Mesothelial cell of epicardium (in vitro differentiated cells): ENCODE results near the gene CFAP92. TPM values are rescaled to one million over a fixed set of nuclear protein-coding genes. Genes with fewer than 3 reads are reported as not detected.
A peak's percentile ranks its signal among the peaks of the same experiment; 100 is the strongest.

Source experiments
- DNase-seq, 2 experiments: peaks; one replicate each; pipeline ENCODE4 v3.0.0; 2021; ENCODE audit warnings: low spot score in 2 of 2; ENCODE audit not compliant: unreplicated experiment in 2 of 2
- H3K27ac Mint-ChIP-seq: 2 replicates; pipeline ENCODE4 v1.8.0; 2021; ENCODE audit warnings: mixed read lengths
- H3K27me3 Mint-ChIP-seq: 2 replicates; pipeline ENCODE4 v1.8.0; 2021; ENCODE audit warnings: low read depth, mixed read lengths
- H3K36me3 Mint-ChIP-seq: 2 replicates; pipeline ENCODE4 v1.8.0; 2021; ENCODE audit warnings: mixed read lengths
- H3K4me1 Mint-ChIP-seq: 2 replicates; pipeline ENCODE4 v1.8.0; 2021; ENCODE audit warnings: mixed read lengths
- H3K4me3 Mint-ChIP-seq: 2 replicates; pipeline ENCODE4 v1.8.0; 2021; ENCODE audit warnings: mild to moderate bottlenecking, moderate library complexity, mixed read lengths
- H3K9me3 Mint-ChIP-seq: 2 replicates; pipeline ENCODE4 v1.8.0; 2021; ENCODE audit warnings: mixed read lengths
- CTCF ChIP-seq: fragments of 200-600 bp; sonication (generic); IDR thresholded peaks from one replicate; pipeline ENCODE4 v1.5.0; 2021; ENCODE audit warnings: antibody characterized with exemption; ENCODE audit not compliant: unreplicated experiment
- total RNA-seq: library from RNA; stranded (reverse); gene quantifications from 3 replicates; pipeline ENCODE4 v1.2.1, GENCODE V29; 2021

The CFAP92 gene
- total RNA-seq, 1 donor from 2014 or later = 0.76 TPM

DNA sequence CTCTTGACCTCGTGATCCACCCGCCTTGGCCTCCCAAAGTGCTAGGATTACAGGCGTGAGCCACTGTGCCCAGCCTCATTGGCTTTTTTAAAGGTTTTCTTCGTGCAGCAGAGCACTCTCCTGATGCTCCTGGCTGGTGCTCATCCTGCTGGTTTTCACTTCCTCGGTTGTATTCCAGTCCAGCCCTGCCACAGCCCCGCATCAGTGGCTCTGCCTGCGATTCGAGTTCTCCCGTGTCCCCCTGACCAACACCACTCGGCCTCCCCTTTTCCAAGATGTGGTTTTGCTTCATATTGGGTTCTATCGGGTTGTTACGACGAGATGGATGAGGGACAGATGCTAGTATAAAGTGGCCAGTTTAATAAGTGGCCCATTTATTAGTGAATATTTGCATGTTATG, 35.0 kb upstream of the CFAP92 start:
- peaks cover 30% of the 10 kb centered on the region for H3K27me3 Mint-ChIP-seq
- H3K36me3 Mint-ChIP-seq = no peaks in the 10 kb centered on the region
- peaks cover 3% of the 10 kb centered on the region for H3K9me3 Mint-ChIP-seq

DNA sequence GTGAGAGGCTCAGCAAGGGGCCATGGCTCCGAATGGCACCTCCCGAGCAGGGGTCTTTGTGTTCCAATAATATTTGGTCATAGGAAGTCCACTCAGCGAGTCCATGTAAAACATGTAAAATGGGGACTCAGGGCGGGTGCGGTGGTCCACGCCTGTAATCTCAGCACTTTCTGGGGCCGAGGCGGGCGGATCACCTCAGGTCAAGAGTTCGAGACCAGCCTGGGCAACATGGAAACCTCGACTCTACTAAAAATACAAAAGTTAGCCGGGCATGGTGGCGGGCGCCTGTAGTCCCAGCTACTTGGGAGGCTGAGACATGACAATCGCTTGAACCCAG, 33.6 kb upstream of the CFAP92 start:
- no peak overlapping the region for H3K4me3 Mint-ChIP-seq
- H3K9me3 Mint-ChIP-seq = peaks cover 3% of the 10 kb centered on the region
- DNase-seq = no peak
- no peak for TF ChIP-seq CTCF
- peaks cover 6% of the 10 kb centered on the region for H3K4me1 Mint-ChIP-seq
- H3K36me3 Mint-ChIP-seq = no peaks in the 10 kb centered on the region
- no peak overlapping the region for H3K27ac Mint-ChIP-seq
- H3K27me3 Mint-ChIP-seq = peaks cover 31% of the 10 kb centered on the region

More for the DNA sequence above, 35.0 kb upstream of the CFAP92 start:
- Mint-ChIP-seq H3K4me3 (no peak overlapping the region), H3K4me1 (peaks cover 6% of the 10 kb centered on the region), H3K27ac (no peak overlapping the region)
- no peak for TF ChIP-seq CTCF
- no peak for DNase-seq

DNA sequence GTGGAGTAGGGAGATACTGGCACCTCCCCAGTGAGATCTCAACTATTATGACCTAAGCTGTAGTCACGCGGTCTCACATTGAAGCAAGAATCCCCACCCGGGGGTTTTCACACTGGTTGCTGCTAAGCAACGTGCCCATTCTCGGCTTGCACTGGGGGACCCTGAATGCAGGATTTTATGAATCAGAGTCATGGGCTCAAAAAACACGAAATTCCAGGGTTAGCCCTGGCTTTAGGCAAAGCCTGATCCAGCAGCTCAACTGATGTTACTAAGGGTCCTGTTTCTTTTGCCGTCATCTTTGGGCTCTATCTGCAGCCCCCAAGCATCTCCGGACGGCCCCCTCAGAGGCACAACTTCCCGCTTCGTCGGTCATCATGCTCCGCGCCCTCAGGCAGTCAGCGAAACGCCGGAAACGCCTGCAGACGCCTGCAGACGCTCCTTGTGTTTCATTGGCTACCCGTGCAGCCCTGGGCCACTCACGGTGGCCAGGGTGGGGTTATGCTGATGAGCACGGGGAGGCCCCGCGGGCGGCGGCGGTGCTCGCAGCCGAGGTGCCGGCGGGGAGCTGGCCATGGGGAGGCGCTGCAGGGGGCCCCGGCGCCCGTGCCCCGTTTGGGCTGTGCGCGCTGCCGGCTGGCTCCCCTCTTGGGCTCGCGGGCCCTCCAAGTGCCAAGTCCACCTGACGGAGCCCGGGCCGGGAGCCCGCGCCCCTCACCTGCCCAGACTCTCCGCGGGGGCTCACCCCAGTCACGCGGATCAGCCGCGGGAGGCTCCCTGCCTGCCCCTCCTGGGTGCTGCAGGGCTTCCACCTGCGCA, 33.1 kb upstream of the CFAP92 start:
- Mint-ChIP-seq H3K4me3 (peak overlapping the region; percentile 51), H3K27me3 (peaks cover 35% of the 10 kb centered on the region), H3K36me3 (no peaks in the 10 kb centered on the region), H3K9me3 (peaks cover 3% of the 10 kb centered on the region), H3K4me1 (peaks cover 6% of the 10 kb centered on the region), H3K27ac (no peak overlapping the region)
- no peak for TF ChIP-seq CTCF
- DNase-seq = peak; percentile 69 to 81

DNA sequence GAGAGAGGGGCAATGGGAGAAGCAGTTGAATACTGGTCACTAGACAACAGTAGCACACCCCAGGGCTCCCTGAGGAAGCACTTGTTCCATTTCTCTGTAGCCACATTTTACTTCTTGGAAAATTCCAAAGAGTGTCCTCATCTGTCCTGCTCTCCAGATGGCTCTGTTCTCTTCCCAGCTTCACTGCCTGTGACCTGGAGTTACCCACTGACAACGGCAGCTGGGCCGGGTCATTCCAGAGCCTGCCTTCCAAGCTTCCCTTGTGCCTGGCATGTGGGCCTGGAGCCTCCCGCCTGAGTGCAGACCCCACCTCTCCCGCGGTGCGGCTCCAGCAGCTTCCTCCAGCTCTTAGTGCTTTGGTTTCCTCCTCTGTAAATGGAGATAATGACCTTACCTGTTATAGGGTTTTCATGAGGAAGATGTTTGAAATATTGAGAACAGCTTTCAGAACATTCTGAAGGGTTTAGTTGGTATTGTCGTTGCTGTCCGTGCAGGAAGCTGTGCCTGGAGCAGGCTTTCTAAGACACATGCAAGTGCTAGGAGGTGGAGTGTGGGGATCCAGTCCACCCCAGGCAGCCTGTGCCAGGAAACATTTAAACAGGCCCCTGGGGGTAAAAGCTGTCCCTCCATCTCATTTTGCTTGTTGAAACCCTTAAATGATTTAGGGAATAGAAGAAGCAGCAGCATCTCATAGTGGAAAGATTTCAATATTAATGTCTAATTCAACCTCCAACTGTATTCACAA, 32.0 kb upstream of the CFAP92 start:
- DNase-seq = no peak
- H3K36me3 Mint-ChIP-seq = no peaks in the 10 kb centered on the region
- no peak overlapping the region for H3K4me3 Mint-ChIP-seq
- no peak overlapping the region for H3K27ac Mint-ChIP-seq
- no peak for TF ChIP-seq CTCF
- H3K27me3 Mint-ChIP-seq = peaks cover 44% of the 10 kb centered on the region
- peaks cover 3% of the 10 kb centered on the region for H3K9me3 Mint-ChIP-seq
- H3K4me1 Mint-ChIP-seq = peaks cover 6% of the 10 kb centered on the region

DNA sequence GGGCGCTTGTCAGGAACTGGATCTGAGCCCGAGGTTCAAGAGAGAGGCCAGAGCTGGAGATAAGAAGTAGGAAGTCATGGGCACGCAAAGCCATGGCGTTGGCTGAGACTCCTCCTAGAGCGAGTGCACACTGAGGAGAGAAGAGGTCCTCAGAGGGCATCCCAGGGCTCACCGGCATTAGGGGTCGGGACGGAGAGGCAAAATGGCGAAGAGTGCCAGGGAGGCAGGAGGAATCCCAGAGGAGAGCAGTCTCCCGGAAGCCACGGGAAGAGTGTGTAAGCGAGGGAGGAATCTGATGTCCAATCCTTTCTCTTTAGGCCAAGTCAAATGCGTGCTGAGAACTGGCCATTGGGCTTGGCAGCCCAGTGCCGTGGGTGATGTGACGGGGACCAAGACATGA, 31.2 kb upstream of the CFAP92 start:
- no peak overlapping the region for H3K27ac Mint-ChIP-seq
- H3K36me3 Mint-ChIP-seq = no peaks in the 10 kb centered on the region
- H3K9me3 Mint-ChIP-seq = peaks cover 3% of the 10 kb centered on the region
- H3K4me1 Mint-ChIP-seq = peaks cover 6% of the 10 kb centered on the region
- no peak for DNase-seq
- peaks cover 44% of the 10 kb centered on the region for H3K27me3 Mint-ChIP-seq
- no peak overlapping the region for H3K4me3 Mint-ChIP-seq
- TF ChIP-seq CTCF = no peak
